HepG2 (cell line): ENCODE data around the gene RIPOR3. TPM values are rescaled to one million over a fixed set of nuclear protein-coding genes. Genes with fewer than 3 reads are reported as not detected.

Experiments
- ATAC-seq: fragments of 200-7000 bp; cut with Tn5 transposase; 3 replicates; pipeline ENCODE4 v1.9.1; 2020; ENCODE audit warnings: mild to moderate bottlenecking, moderate library complexity
- BruUV-seq: library from RNA; stranded (reverse); fragments of 400-500 nt; replicated peaks from 2 replicates; lab custom pipeline; 2021; lab: Mats Ljungman, UMichigan
- CTCF ChIA-PET: fragments of 300-600 bp; formaldehyde crosslinking; extraction: SDS; loops from one replicate; lab custom pipeline; 2021; ENCODE audit warnings: low total read pairs, inconsistent platforms, low intra/inter-chr PET ratio; lab: Yijun Ruan, JAX
- POLR2A ChIA-PET: fragments of 350-600 bp; sonication (Branson Sonifier 250); formaldehyde crosslinking; loops from one replicate; lab custom pipeline; 2020; ENCODE audit warnings: antibody characterized with exemption, inconsistent platforms; lab: Yijun Ruan, JAX
- DNase-seq: peaks from one replicate; pipeline ENCODE4 v3.0.0-alpha.2; 2015; ENCODE audit warnings: low spot score
- FAIRE-seq: peaks from 3 replicates; lab custom pipeline; 2011; peaks lifted over from hg19 to GRCh38; lab: Jason Lieb, UNC
- H2AFZ ChIP-seq: one replicate; pipeline ENCODE4 v1.6.1; 2011; ENCODE audit warnings: low read length, inconsistent platforms
- H3K27ac ChIP-seq: fragments of 300-600 bp; 3 replicates; pipeline ENCODE4 v1.8.0; 2011; ENCODE audit warnings: mixed run types, mild to moderate bottlenecking, mixed read lengths, low read length, inconsistent platforms; ENCODE audit not compliant: insufficient read depth; ENCODE audit errors: extremely low read length
- H3K27me3 ChIP-seq, 2 experiments: fragments of 200-600 bp in 1 of 2; 2 replicates in 1 of 2; 3 replicates in 1 of 2; pipeline versions ENCODE4 v1.6.0 to v1.8.0; 2011; ENCODE audit warnings: low read length in 2 of 2, mild to moderate bottlenecking in 2 of 2, moderate library complexity in 2 of 2, inconsistent platforms in 1 of 2; ENCODE audit not compliant: insufficient read depth in 2 of 2, control insufficient read depth in 1 of 2
- H3K36me3 ChIP-seq, 2 experiments: fragments of 200-600 bp in 1 of 2; replicated peaks in 1 of 2; 2 replicates in 1 of 2; 3 replicates in 1 of 2; pipeline versions ENCODE4 v1.5.1 to v1.8.0; 2011; ENCODE audit warnings: low read length in 2 of 2, inconsistent platforms in 1 of 2; ENCODE audit not compliant: insufficient read depth in 2 of 2, control insufficient read depth in 1 of 2
- H3K4me1 ChIP-seq: 2 replicates; pipeline ENCODE4 v1.5.1; 2012; ENCODE audit warnings: low read length, inconsistent platforms; ENCODE audit not compliant: insufficient read depth
- H3K4me2 ChIP-seq: 2 replicates; pipeline ENCODE4 v1.6.0; 2011; ENCODE audit warnings: low read depth, low read length, inconsistent platforms
- H3K4me3 ChIP-seq, 3 experiments: fragments of 200-600 bp in 1 of 3; sonication (generic), shearing (Covaris generic) in 1 of 3; replicated peaks in 1 of 3; 2 replicates each; pipeline ENCODE4 v1.5.1; 2011 to 2016; ENCODE audit warnings: low read length in 3 of 3, inconsistent platforms in 2 of 3, low read depth in 2 of 3, mild to moderate bottlenecking in 2 of 3, control low read depth in 1 of 3, mixed read lengths in 1 of 3; ENCODE audit not compliant: insufficient read depth in 1 of 3
- H3K79me2 ChIP-seq: one replicate; pipeline ENCODE4 v1.6.1; 2011; ENCODE audit warnings: low read length, inconsistent platforms; ENCODE audit not compliant: insufficient read depth
- H3K9ac ChIP-seq: 2 replicates; pipeline ENCODE4 v1.6.0; 2011; ENCODE audit warnings: mild to moderate bottlenecking, low read depth, low read length, inconsistent platforms; ENCODE audit not compliant: insufficient read depth
- H3K9me3 ChIP-seq: 2 replicates; pipeline ENCODE4 v1.5.1; 2012; ENCODE audit warnings: mild to moderate bottlenecking, low read length
- H4K20me1 ChIP-seq: 2 replicates; pipeline ENCODE4 v1.6.0; 2011; ENCODE audit warnings: inconsistent platforms, mild to moderate bottlenecking, low read length, moderate library complexity; ENCODE audit not compliant: insufficient read depth
- AGO2 ChIP-seq: fragments of 200-400 bp; formaldehyde crosslinking; optimal IDR thresholded peaks from 2 replicates; pipeline ENCODE3; 2017; ENCODE audit warnings: mild to moderate bottlenecking, low read depth, low read length, moderate library complexity
- PHF20 ChIP-seq: sonication (generic); formaldehyde crosslinking; IDR thresholded peaks from 2 replicates; pipeline ENCODE4 v1.5.0; 2020; ENCODE audit warnings: mild to moderate bottlenecking, missing genetic modification reagents
- ZFAT ChIP-seq: sonication (generic); formaldehyde crosslinking; conservative IDR thresholded peaks from 2 replicates; pipeline ENCODE4 v1.8.1; 2023; ENCODE audit warnings: missing genetic modification reagents, inconsistent platforms
- ZNF768 ChIP-seq: sonication (generic); formaldehyde crosslinking; IDR thresholded peaks from 2 replicates; pipeline ENCODE4 v1.4.0; 2020; ENCODE audit warnings: missing genetic modification reagents
- ZNF773 ChIP-seq: sonication (generic); formaldehyde crosslinking; IDR thresholded peaks from 2 replicates; pipeline ENCODE4 v1.4.0; 2020; ENCODE audit warnings: missing genetic modification reagents, borderline replicate concordance
- WGBS: methylation state at CpG from one replicate; pipeline ENCODE4 v1.1.6; 2017; ENCODE audit warnings: low lambda C conversion rate; 5-methylcytosine and 5-hydroxymethylcytosine counted together
- in situ Hi-C: cut with HindIII; loops from 2 replicates; pipeline ENCODE4 v1.10.0; 2017; ENCODE audit warnings: low pct_unique_long_range_greater_than_20kb; ENCODE audit not compliant: extremely low pct_ligation_motif_present
- intact Hi-C: fragments of 100-400 bp; cut with micrococcal nuclease; formaldehyde crosslinking; loops from one replicate; pipeline ENCODE4 v1.10.0; 2022; ENCODE audit not compliant: unreplicated experiment
- polyA plus RNA-seq, 8 experiments: library from polyadenylated mRNA; depleted of rRNA in 3 of 8; stranded (reverse) in 7 of 8; unstranded in 1 of 8; fragments of >200 nt; fragmentation: Illumina TruSeq in 4 of 8; extraction: Trizol in 4 of 8; gene quantifications; 2 replicates each; pipeline versions ENCODE4 v1.2.1 to v1.2.3, GENCODE V29; 2011 to 2016; ENCODE audit warnings: low read depth in 4 of 8, missing spikeins in 1 of 8, mixed read lengths in 1 of 8; ENCODE audit not compliant: insufficient read depth in 1 of 8
- total RNA-seq, 5 experiments: library from RNA; depleted of rRNA; stranded (reverse); fragments of >200 nt; fragmentation: Illumina TruSeq; extraction: Trizol; gene quantifications; 2 replicates each; pipeline ENCODE4 v1.2.3, GENCODE V29; 2016; ENCODE audit warnings: low read depth in 1 of 5
- TF ChIP-seq, protein P1 (sequence below): IDR thresholded peaks from 2 replicates; pipeline ENCODE4 v1.6.1; 2016; ENCODE audit warnings: missing compliant biosample characterization, missing genetic modification reagents, borderline replicate concordance

RIPOR3 gene
- total and polyA plus RNA-seq, 2 of the 13 experiments (the other 11 are each of a cell fraction or from before 2014, with no cell fraction given), result 0.18 TPM; not detected in 1

DNA sequence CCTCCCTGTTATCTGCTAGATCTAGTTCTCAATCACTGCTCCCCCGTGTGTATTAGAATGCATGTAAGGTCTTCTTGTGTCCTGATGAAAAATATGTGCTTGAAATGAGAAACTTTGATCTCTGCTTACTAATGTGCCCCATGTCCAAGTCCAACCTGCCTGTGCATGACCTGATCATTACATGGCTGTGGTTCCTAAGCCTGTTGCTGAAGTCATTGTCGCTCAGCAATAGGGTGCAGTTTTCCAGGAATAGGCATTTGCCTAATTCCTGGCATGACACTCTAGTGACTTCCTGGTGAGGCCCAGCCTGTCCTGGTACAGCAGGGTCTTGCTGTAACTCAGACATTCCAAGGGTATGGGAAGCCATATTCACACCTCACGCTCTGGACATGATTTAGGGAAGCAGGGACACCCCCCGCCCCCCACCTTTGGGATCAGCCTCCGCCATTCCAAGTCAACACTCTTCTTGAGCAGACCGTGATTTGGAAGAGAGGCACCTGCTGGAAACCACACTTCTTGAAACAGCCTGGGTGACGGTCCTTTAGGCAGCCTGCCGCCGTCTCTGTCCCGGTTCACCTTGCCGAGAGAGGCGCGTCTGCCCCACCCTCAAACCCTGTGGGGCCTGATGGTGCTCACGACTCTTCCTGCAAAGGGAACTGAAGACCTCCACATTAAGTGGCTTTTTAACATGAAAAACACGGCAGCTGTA lies 107.7 kb downstream of the RIPOR3 start:
- no peaks in the 10 kb centered on the region for H3K27me3 ChIP-seq
- POLR2A ChIA-PET, result interaction anchor here (0.7 kb wide), 1 partner anchor 73 kb away, joined by 3 read pairs; the partner anchor contains the start of gene PTPN1
- no peak overlapping the region for H3K4me3 ChIP-seq
- in situ Hi-C loops, result loop anchor here (10.0 kb wide), 1 partner anchor 469 kb away; the partner anchor contains the start of gene UBE2V1
- intact Hi-C loops, result loop anchor here (5.0 kb wide), 1 partner anchor 461 kb away; no protein-coding TSS in a partner anchor
- no peak overlapping the region for H3K27ac ChIP-seq
- 98% methylated on average over 15 of the region's 15 CpGs for WGBS
- no peak for DNase-seq
- ATAC-seq, result no peak
- 0 out of 2 replicates have a peak, but pooled peaks have one; percentile 19 for TF ChIP-seq ZNF768 (CRISPR knock-in tag)
- TF ChIP-seq, protein P1, sequence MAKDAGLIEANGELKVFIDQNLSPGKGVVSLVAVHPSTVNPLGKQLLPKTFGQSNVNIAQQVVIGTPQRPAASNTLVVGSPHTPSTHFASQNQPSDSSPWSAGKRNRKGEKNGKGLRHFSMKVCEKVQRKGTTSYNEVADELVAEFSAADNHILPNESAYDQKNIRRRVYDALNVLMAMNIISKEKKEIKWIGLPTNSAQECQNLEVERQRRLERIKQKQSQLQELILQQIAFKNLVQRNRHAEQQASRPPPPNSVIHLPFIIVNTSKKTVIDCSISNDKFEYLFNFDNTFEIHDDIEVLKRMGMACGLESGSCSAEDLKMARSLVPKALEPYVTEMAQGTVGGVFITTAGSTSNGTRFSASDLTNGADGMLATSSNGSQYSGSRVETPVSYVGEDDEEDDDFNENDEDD (CRISPR knock-in tag), result no peak
- no peaks in the 10 kb centered on the region for H3K79me2 ChIP-seq
- H3K4me1 ChIP-seq, result no peaks in the 10 kb centered on the region
- H4K20me1 ChIP-seq, result no peaks in the 10 kb centered on the region
- BruUV-seq, result TSS peak; percentile 22
- no peaks in the 10 kb centered on the region for H3K9me3 ChIP-seq
- H2AFZ ChIP-seq, result no peak overlapping the region
- no peak overlapping the region for H3K4me2 ChIP-seq
- H3K36me3 ChIP-seq, result peaks cover 37 to 66% of the 10 kb centered on the region in 2 experiments
- no peak for FAIRE-seq
- no peak overlapping the region for H3K9ac ChIP-seq
- CTCF ChIA-PET, result no interaction called here

DNA sequence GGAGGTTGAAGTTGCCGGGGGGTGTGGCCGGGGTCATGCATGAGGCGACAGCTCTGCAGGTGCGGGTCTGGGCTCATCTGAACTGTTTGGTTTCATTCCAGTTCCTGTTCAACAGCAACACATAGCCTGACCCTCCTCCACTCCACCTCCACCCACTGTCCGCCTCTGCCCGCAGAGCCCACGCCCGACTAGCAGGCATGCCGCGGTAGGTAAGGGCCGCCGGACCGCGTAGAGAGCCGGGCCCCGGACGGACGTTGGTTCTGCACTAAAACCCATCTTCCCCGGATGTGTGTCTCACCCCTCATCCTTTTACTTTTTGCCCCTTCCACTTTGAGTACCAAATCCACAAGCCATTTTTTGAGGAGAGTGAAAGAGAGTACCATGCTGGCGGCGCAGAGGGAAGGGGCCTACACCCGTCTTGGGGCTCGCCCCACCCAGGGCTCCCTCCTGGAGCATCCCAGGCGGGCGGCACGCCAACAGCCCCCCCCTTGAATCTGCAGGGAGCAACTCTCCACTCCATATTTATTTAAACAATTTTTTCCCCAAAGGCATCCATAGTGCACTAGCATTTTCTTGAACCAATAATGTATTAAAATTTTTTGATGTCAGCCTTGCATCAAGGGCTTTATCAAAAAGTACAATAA lies 108.6 kb downstream of the RIPOR3 start:
- Histone ChIP-seq H3K4me3 (no peak overlapping the region), H3K4me2 (no peak overlapping the region), H3K4me1 (no peaks in the 10 kb centered on the region), H2AFZ (no peak overlapping the region), H3K27me3 (no peaks in the 10 kb centered on the region), H3K27ac (no peak overlapping the region), H3K9me3 (no peaks in the 10 kb centered on the region), H3K9ac (no peak overlapping the region), H3K79me2 (no peaks in the 10 kb centered on the region), H3K36me3 (peaks cover 45 to 75% of the 10 kb centered on the region in 2 experiments), H4K20me1 (no peaks in the 10 kb centered on the region)
- intact Hi-C loops (loop anchor here (5.0 kb wide), 1 partner anchor 460 kb away; no protein-coding TSS in a partner anchor), in situ Hi-C loops (loop anchor here (10.0 kb wide), 1 partner anchor 468 kb away; the partner anchor contains the start of gene UBE2V1)
- ChIA-PET POLR2A (no interaction called here), CTCF (no interaction called here)
- FAIRE-seq (no peak), DNase-seq (no peak), ATAC-seq (no peak)
- TF ChIP-seq ZNF773, result no peak
- 0 out of 2 replicates have a peak, but pooled peaks have one; percentile 36 for TF ChIP-seq ZFAT (CRISPR knock-in tag)
- TF ChIP-seq PHF20, result no peak
- peak; percentile 57 for TF ChIP-seq AGO2
- no TSS peak for BruUV-seq
- WGBS, result 97% methylated on average over 26 of the region's 26 CpGs
